GM12892 (cell line): ENCODE measurements around the gene ADAMTSL2.

Experiments
- POLR2A ChIP-seq: IDR thresholded peaks from 2 replicates; pipeline ENCODE4 v1.6.1; 2011; ENCODE audit warnings: low read depth, low read length, control low read depth
- POLR2AphosphoS5 ChIP-seq: IDR thresholded peaks from 2 replicates; pipeline ENCODE4 v1.6.1; 2011; ENCODE audit warnings: low read depth, low read length, control low read depth
- TAF1 ChIP-seq: IDR thresholded peaks from 2 replicates; pipeline ENCODE4 v1.6.1; 2011; ENCODE audit warnings: low read depth, mild to moderate bottlenecking, control low read depth, low read length, borderline replicate concordance

- TF ChIP-seq POLR2A (no peak), POLR2AphosphoS5 (no peak), TAF1 (no peak)
Measured at GRCh38 chr9:133552236-133552635, 17.7 kb downstream of the ADAMTSL2 start.
